Stomach (tissue), 9 donors: ENCODE data around the gene PTGFRN. TPM values are rescaled to one million over a fixed set of nuclear protein-coding genes. Genes with fewer than 3 reads are reported as not detected.

Source experiments
- DNase-seq, 2 donors: peaks; one replicate each; pipeline versions ENCODE4 v3.0.0 to v3.0.0-alpha.2; 2013 to 2019
- H3K27ac ChIP-seq, 5 donors: fragments of 200-600 bp in 4 of 5; sonication (generic) in 4 of 5; one replicate each; pipeline ENCODE4 v1.5.1; 2013 to 2019; ENCODE audit warnings: mild to moderate bottlenecking in 1 of 5, moderate library complexity in 1 of 5
- H3K27me3 ChIP-seq, 3 donors: fragments of 200-600 bp; sonication (generic); one replicate each; pipeline ENCODE4 v1.5.1; 2017 to 2019; ENCODE audit warnings: mixed run types in 1 of 3
- H3K36me3 ChIP-seq, 4 donors: fragments of 200-600 bp; sonication (generic); 1 replicate in 3 of 4; 2 replicates in 1 of 4; pipeline ENCODE4 v1.5.1; 2016 to 2019
- H3K4me1 ChIP-seq, 4 donors: fragments of 200-600 bp; sonication (generic); one replicate each; pipeline ENCODE4 v1.5.1; 2016 to 2019
- H3K4me3 ChIP-seq, 4 donors: fragments of 200-600 bp; sonication (generic) in 3 of 4; one replicate each; pipeline ENCODE4 v1.5.1; 2016 to 2019; ENCODE audit warnings: mild to moderate bottlenecking in 1 of 4
- H3K9me3 ChIP-seq, 4 donors: fragments of 200-600 bp; sonication (generic); one replicate each; pipeline ENCODE4 v1.5.1; 2016 to 2019
- EP300 ChIP-seq: sonication (generic); formaldehyde crosslinking; IDR thresholded peaks from one replicate; pipeline ENCODE4 v1.6.1; 2017; ENCODE audit warnings: antibody characterized with exemption
- POLR2A ChIP-seq, 4 donors: fragments of 450-650 bp; IDR thresholded peaks; one replicate each; pipeline ENCODE4 v1.6.1; 2016; ENCODE audit warnings: antibody characterized with exemption in 4 of 4, control low read depth in 2 of 4, mild to moderate bottlenecking in 1 of 4, moderate library complexity in 1 of 4
- POLR2AphosphoS5 ChIP-seq, 3 donors: sonication (generic); formaldehyde crosslinking; IDR thresholded peaks; one replicate each; pipeline ENCODE4 v1.6.1; 2016; ENCODE audit warnings: antibody characterized with exemption in 3 of 3
- WGBS, 5 donors: extraction: QIAGEN DNeasy Blood & Tissue Kit in 3 of 5; methylation state at CpG; one replicate each; pipeline versions ENCODE4 v1.1.5 to v1.1.7; 2013 to 2018; 5-methylcytosine and 5-hydroxymethylcytosine counted together
- intact Hi-C: fragments of 100-400 bp; cut with DNase I; formaldehyde crosslinking; loops from one replicate; pipeline ENCODE4 v1.15.1; 2023; ENCODE audit warnings: low total_unique reads
- polyA plus RNA-seq, 3 donors: library from polyadenylated mRNA; stranded (reverse); fragments of 200-250 nt; gene quantifications; one replicate each; pipeline ENCODE4 v1.2.3, GENCODE V29; 2013
- total RNA-seq, 5 donors: library from RNA; depleted of rRNA; stranded (reverse); fragments of >200 nt; gene quantifications; one replicate each; pipeline versions ENCODE4 v1.1.0 to v1.2.3, GENCODE V29; 2014 to 2016
- TF ChIP-seq, protein P1 (sequence below), 7 experiments: fragments of 450-650 bp in 4 of 7; fragments of 200-600 bp in 3 of 7; sonication (generic) in 3 of 7; IDR thresholded peaks; one replicate each; pipeline ENCODE4 v1.5.1; 2016 to 2019; ENCODE audit warnings: antibody characterized with exemption in 7 of 7, control low read depth in 2 of 7, mild to moderate bottlenecking in 1 of 7
- donor health status: healthy with polysubstance abuse.
- donor health status: Bipolar disorder and iron deficiency.
- donor health status: healthy.

The PTGFRN gene
- total and polyA plus RNA-seq, 8 donors: 3.8 to 66.6 (median 44.0) TPM

DNA sequence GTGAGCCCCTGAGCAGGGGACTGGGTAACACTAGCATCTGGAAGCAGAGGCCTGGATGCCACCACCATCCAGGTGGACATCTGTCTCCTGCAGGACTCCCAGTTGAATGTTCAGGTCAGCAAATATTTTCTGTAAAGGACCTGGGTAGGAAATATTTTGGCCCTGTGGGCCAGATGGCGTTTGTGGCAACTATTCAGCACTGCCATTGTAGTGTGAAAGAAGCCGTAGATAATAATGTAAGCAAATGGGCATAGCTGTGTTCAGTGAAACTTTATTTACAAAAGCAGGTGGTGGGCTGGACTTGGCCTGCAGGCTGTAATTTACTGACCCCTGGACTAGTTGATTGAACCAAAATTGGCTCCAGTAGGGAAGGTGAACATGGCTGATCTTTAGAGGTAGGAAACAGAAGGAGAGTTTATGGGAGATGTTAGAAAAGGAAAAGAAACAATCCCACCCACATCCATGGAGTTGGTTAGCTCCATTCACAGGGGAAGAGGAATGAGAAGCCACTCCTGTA lies 71.9 kb downstream of the PTGFRN start:
- H3K27ac ChIP-seq: peak overlapping the region in 1 of 5 donors; percentile 11
- H3K36me3 ChIP-seq: peaks cover 0 to 11% (median 2%) of the 10 kb centered on the region in 4 donors

DNA sequence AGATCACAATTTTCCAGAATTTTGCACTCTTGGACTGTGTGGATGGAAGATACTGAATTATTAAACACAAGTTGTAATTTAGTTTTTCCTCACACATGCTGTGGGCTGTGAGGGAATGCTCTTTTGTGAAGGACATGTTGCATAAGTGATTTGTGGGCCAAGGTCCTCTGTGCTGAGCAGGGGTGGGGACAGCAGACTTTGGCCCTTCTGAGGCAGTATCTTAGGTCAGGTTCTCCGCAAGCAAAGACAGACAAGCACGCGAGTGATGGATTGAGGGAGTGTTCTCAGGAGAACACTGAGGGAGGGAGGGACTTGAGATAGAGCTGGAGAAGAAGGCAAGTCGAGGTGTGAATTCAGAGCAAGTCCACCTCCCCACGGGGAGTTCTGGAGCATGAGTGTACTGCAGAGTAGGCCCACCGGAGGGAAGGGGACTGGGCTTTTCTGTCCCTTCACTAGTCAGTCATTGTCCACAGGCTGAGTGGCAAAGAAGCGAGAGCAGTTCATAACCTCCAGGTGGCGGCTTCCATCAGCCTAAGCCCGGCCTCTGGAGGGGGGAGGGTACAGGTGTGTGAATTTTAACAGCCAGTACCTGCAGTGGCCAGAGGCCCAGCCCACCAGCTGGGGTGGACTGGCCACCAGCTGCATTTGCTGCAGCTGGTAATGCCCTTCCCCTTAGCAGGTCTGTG lies 72.7 kb downstream of the PTGFRN start:
- Histone ChIP-seq H3K36me3 (peaks cover 0 to 16% (median 8%) of the 10 kb centered on the region in 4 donors), H3K27ac (peak overlapping the region in 1 of 5 donors; percentile 79), H3K4me3 (no peak overlapping the region), H3K4me1 (peaks cover 5 to 24% (median 13%) of the 10 kb centered on the region in 4 donors), H3K9me3 (no peaks in the 10 kb centered on the region), H3K27me3 (no peaks in the 10 kb centered on the region)
- intact Hi-C loops: no loop called here
- 60 to 80% (median 70%) methylated on average over 6 to 9 of the region's 9 CpGs for WGBS, 5 donors
- TF ChIP-seq EP300 (no peak), POLR2A (IDR thresholded peaks at IDR 0.05) (no peak), POLR2AphosphoS5 (IDR thresholded peaks at IDR 0.05) (no peak)
- TF ChIP-seq, protein P1, sequence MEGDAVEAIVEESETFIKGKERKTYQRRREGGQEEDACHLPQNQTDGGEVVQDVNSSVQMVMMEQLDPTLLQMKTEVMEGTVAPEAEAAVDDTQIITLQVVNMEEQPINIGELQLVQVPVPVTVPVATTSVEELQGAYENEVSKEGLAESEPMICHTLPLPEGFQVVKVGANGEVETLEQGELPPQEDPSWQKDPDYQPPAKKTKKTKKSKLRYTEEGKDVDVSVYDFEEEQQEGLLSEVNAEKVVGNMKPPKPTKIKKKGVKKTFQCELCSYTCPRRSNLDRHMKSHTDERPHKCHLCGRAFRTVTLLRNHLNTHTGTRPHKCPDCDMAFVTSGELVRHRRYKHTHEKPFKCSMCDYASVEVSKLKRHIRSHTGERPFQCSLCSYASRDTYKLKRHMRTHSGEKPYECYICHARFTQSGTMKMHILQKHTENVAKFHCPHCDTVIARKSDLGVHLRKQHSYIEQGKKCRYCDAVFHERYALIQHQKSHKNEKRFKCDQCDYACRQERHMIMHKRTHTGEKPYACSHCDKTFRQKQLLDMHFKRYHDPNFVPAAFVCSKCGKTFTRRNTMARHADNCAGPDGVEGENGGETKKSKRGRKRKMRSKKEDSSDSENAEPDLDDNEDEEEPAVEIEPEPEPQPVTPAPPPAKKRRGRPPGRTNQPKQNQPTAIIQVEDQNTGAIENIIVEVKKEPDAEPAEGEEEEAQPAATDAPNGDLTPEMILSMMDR (IDR thresholded peaks at IDR 0.05): no peak
- peak in 1 of 2 donors; percentile 76 for DNase-seq

More for the DNA sequence above, 71.9 kb downstream of the PTGFRN start:
- Histone ChIP-seq H3K4me3 (no peak overlapping the region), H3K9me3 (no peaks in the 10 kb centered on the region), H3K27me3 (no peaks in the 10 kb centered on the region), H3K4me1 (peaks cover 5 to 24% (median 13%) of the 10 kb centered on the region in 4 donors)
- intact Hi-C loops: no loop called here
- DNase-seq: peak in 1 of 2 donors; percentile 33
- WGBS, 5 donors: 36 to 71% (median 43%) methylated on average over 2 of the region's 2 CpGs
- TF ChIP-seq EP300 (no peak), POLR2AphosphoS5 (IDR thresholded peaks at IDR 0.05) (no peak)

DNA sequence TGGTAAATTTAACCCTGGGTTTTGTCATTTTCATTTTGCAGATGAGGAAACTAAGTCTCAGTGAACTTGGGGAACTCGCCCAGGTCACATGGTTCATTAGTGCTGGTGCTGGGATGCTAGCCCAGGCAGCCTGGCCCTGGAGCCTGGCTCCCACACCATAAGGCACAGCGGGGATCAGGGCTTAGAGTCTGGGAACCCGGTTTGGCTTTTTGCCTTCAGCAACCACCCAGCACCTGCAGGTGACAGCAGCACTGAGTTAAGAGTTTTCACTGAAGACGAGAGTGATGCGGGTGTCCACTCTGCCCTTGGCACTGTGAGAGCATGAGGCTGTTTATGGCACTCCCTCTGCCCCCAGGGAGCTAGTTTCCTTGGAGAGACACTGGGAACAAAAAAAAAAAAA lies 73.4 kb downstream of the PTGFRN start:
- WGBS, 5 donors: 58 to 90% (median 69%) methylated on average over 5 of the region's 5 CpGs
- Histone ChIP-seq H3K9me3 (no peaks in the 10 kb centered on the region), H3K4me1 (peaks cover 5 to 27% (median 14%) of the 10 kb centered on the region in 4 donors), H3K4me3 (no peak overlapping the region), H3K27me3 (no peaks in the 10 kb centered on the region), H3K27ac (peak overlapping the region in 2 of 5 donors; percentile 10 to 79), H3K36me3 (peaks cover 0 to 16% (median 8%) of the 10 kb centered on the region in 4 donors)
- intact Hi-C loops: no loop called here
- TF ChIP-seq POLR2A (IDR thresholded peaks at IDR 0.05): no peak
- DNase-seq: no peak

DNA sequence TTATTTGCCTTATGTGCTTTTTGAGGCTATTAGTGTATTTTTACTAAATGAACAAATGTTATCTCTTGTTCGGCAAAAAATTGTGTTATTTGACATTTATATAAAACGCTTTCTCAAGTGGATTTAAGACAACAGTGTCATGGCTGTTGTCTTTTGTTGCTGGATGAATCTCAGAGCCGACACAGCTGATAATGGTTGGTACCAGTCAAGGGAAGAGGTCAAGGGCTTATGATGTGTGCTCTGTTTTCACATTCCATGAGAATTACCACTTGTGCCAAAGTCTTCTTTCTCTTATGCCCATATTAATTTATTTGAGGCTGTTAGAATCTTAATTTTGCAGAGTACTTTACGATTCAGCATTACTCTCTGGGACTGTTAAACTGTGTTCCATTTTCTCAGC lies 74.0 kb downstream of the PTGFRN start:
- Histone ChIP-seq H3K27me3 (no peaks in the 10 kb centered on the region), H3K9me3 (no peaks in the 10 kb centered on the region), H3K4me3 (no peak overlapping the region), H3K4me1 (peaks cover 5 to 32% (median 17%) of the 10 kb centered on the region in 4 donors), H3K27ac (peak overlapping the region in 2 of 5 donors; percentile 63 to 79), H3K36me3 (peaks cover 0 to 16% (median 8%) of the 10 kb centered on the region in 4 donors)
- intact Hi-C loops: no loop called here
- 69 to 81% (median 71%) methylated on average over 4 of the region's 4 CpGs for WGBS, 5 donors
- no peak for DNase-seq
- TF ChIP-seq, protein P1 (IDR thresholded peaks at IDR 0.05): no peak
- no peak for TF ChIP-seq EP300

DNA sequence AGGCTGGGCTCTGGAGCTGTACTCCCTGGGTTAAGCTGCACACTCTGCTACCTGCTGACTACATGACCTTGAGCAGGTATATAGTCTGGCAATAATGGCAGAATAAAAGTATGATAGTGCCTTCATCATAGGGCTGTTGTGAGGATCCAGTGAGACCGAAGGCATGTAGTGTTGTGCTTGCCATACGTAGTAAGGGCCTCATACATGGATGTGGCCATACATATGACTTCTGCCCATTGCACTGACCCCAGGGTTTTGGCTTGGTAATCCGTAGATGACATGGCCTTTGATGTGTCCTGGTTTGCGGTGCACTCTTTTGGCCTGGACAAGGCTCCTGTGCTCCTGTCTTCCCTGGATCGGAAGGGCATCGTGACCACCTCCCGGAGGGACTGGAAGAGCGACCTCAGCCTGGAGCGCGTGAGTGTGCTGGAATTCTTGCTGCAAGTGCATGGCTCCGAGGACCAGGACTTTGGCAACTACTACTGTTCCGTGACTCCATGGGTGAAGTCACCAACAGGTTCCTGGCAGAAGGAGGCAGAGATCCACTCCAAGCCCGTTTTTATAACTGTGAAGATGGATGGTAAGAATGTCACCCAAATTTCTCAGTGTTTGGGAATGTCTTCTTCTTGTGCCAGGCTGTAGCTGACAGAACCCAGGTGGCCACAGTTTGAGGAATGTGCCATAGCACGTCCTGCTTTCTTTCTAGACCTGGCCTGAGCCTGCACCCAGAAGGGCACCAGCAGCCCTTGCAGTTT lies 74.9 kb downstream of the PTGFRN start:
- DNase-seq: no peak
- 80 to 97% (median 93%) methylated on average over 9 to 14 of the region's 14 CpGs for WGBS, 5 donors
- peak overlapping the region in 2 of 5 donors; percentile 63 to 79 for H3K27ac ChIP-seq
- H3K36me3 ChIP-seq: peaks cover 0 to 16% (median 8%) of the 10 kb centered on the region in 4 donors
- no peak overlapping the region for H3K4me3 ChIP-seq
- H3K27me3 ChIP-seq: no peaks in the 10 kb centered on the region
- TF ChIP-seq POLR2A (IDR thresholded peaks at IDR 0.05) (no peak), EP300 (peak; percentile 76), POLR2AphosphoS5 (IDR thresholded peaks at IDR 0.05) (peak; percentile 62 to 90 (median 69))
- TF ChIP-seq, protein P1 (IDR thresholded peaks at IDR 0.05): no peak
- intact Hi-C loops: no loop called here
- no peaks in the 10 kb centered on the region for H3K9me3 ChIP-seq
- peaks cover 11 to 41% (median 23%) of the 10 kb centered on the region in 4 donors for H3K4me1 ChIP-seq
